B cell (primary cell): Measurements from ENCODE around the gene G6PD. TPM values are rescaled to one million over a fixed set of nuclear protein-coding genes. Genes with fewer than 3 reads are reported as not detected.

Source experiments
- ATAC-seq: fragments of 200-7000 bp; cut with Tn5 transposase; one replicate; pipeline ENCODE4 v1.10.0; 2021; ENCODE audit warnings: low read depth, mild to moderate bottlenecking, moderate number of reproducible peaks, moderate library complexity
- CTCF ChIA-PET: fragments of 350-600 bp; sonication (Branson Sonifier 250); formaldehyde crosslinking; loops from one replicate; lab custom pipeline; 2021; ENCODE audit warnings: antibody characterized with exemption, inconsistent platforms; lab: Charles Lee
- POLR2A ChIA-PET: fragments of 350-600 bp; sonication (Branson Sonifier 250); formaldehyde crosslinking; loops from one replicate; lab custom pipeline; 2021; ENCODE audit warnings: antibody characterized with exemption; lab: Charles Lee
- DNase-seq: peaks from one replicate; pipeline ENCODE4 v3.0.0; 2013
- H2AFZ ChIP-seq: 2 replicates; pipeline ENCODE4 v1.6.1; 2012; ENCODE audit warnings: mild to moderate bottlenecking, low read depth, low read length; ENCODE audit not compliant: insufficient read depth, poor library complexity, severe bottlenecking
- H3K27ac ChIP-seq, 2 donors: 1 replicate in 1 of 2; 2 replicates in 1 of 2; pipeline ENCODE4 v1.5.1; 2012 to 2013; ENCODE audit warnings: low read length in 2 of 2, mild to moderate bottlenecking in 2 of 2, moderate library complexity in 1 of 2
- H3K27me3 ChIP-seq, 4 experiments: fragments of 200-600 bp in 1 of 4; sonication (generic) in 1 of 4; replicated peaks in 1 of 4; 1 replicate in 2 of 4; 2 replicates in 2 of 4; pipeline versions ENCODE4 v1.6.1 to v1.7.0; 2013 to 2016; ENCODE audit warnings: low read length in 3 of 4, mild to moderate bottlenecking in 2 of 4, mixed read lengths in 1 of 4, moderate library complexity in 1 of 4; ENCODE audit not compliant: insufficient read depth in 4 of 4, control insufficient read depth in 3 of 4; ENCODE audit errors: control extremely low read depth in 1 of 4
- H3K36me3 ChIP-seq, 2 experiments: replicated peaks in 1 of 2; 1 replicate in 1 of 2; 2 replicates in 1 of 2; pipeline versions ENCODE4 v1.6.1 to v1.7.1; 2013; ENCODE audit warnings: low read length in 1 of 2; ENCODE audit not compliant: insufficient read depth in 2 of 2, control insufficient read depth in 1 of 2; ENCODE audit errors: control extremely low read depth in 1 of 2, extremely low read depth in 1 of 2
- H3K4me1 ChIP-seq, 2 donors: fragments of 200-600 bp in 1 of 2; sonication (generic) in 1 of 2; 1 replicate in 1 of 2; 2 replicates in 1 of 2; pipeline versions ENCODE4 v1.5.1 to v1.6.1; 2013 to 2017; ENCODE audit warnings: low read length in 2 of 2; ENCODE audit not compliant: control insufficient read depth in 2 of 2, insufficient read depth in 2 of 2
- H3K4me2 ChIP-seq: replicated peaks from 2 replicates; pipeline ENCODE3; 2012; ENCODE audit warnings: mild to moderate bottlenecking, low read depth, low read length; ENCODE audit not compliant: poor library complexity, severe bottlenecking
- H3K4me3 ChIP-seq, 5 experiments: fragments of 200-600 bp in 1 of 5; sonication (generic) in 1 of 5; 1 replicate in 3 of 5; 2 replicates in 2 of 5; pipeline versions ENCODE4 v1.5.1 to v1.7.0; 2011 to 2016; ENCODE audit warnings: low read length in 4 of 5, mild to moderate bottlenecking in 4 of 5, low read depth in 2 of 5, control low read depth in 1 of 5, moderate library complexity in 1 of 5; ENCODE audit not compliant: insufficient read depth in 1 of 5; ENCODE audit errors: control extremely low read depth in 1 of 5, extremely low read depth in 1 of 5
- H3K79me2 ChIP-seq: fragments of 200-600 bp; sonication (generic); one replicate; pipeline ENCODE4 v1.6.0; 2016; ENCODE audit warnings: low read length; ENCODE audit not compliant: control insufficient read depth, insufficient read depth
- H3K9ac ChIP-seq: fragments of 200-600 bp; sonication (generic); 2 replicates; pipeline ENCODE4 v1.6.1; 2017; ENCODE audit warnings: mild to moderate bottlenecking, low read length, moderate library complexity
- H3K9me3 ChIP-seq, 3 donors: one replicate each; pipeline versions ENCODE4 v1.6.1 to v1.7.1; 2013; ENCODE audit warnings: low read length in 2 of 3; ENCODE audit not compliant: control insufficient read depth in 2 of 3, insufficient read depth in 1 of 3; ENCODE audit errors: control extremely low read depth in 1 of 3
- H4K20me1 ChIP-seq: 2 replicates; pipeline ENCODE4 v1.6.0; 2012; ENCODE audit warnings: mild to moderate bottlenecking, low read length; ENCODE audit not compliant: insufficient read depth, control insufficient read depth, poor library complexity, severe bottlenecking
- H3K27ac Mint-ChIP-seq: one replicate; pipeline ENCODE4 v1.8.0; 2021; ENCODE audit warnings: mixed read lengths
- H3K27me3 Mint-ChIP-seq: one replicate; pipeline ENCODE4 v1.8.0; 2021; ENCODE audit warnings: mixed read lengths
- H3K4me1 Mint-ChIP-seq: one replicate; pipeline ENCODE4 v1.8.0; 2021; ENCODE audit warnings: mixed read lengths
- H3K4me3 Mint-ChIP-seq: one replicate; pipeline ENCODE4 v1.8.0; 2021; ENCODE audit warnings: mixed read lengths
- H3K9me3 Mint-ChIP-seq: one replicate; pipeline ENCODE4 v1.8.0; 2022; ENCODE audit warnings: mixed read lengths; ENCODE audit not compliant: insufficient read depth
- CTCF ChIP-seq: fragments of 200-600 bp; IDR thresholded peaks from one replicate; pipeline ENCODE4 v1.8.0; 2022; ENCODE audit warnings: antibody characterized with exemption, mild to moderate bottlenecking
- EZH2 ChIP-seq: IDR thresholded peaks from 2 replicates; pipeline ENCODE4 v1.6.1; 2012; ENCODE audit warnings: borderline replicate concordance, low read depth, mild to moderate bottlenecking, moderate library complexity, low read length; ENCODE audit not compliant: insufficient read depth, poor library complexity, severe bottlenecking
- WGBS: methylation state at CpG from one replicate; pipeline ENCODE4 v1.1.5; 2013; ENCODE audit warnings: missing lambda C conversion rate; ENCODE audit not compliant: insufficient coverage; 5-methylcytosine and 5-hydroxymethylcytosine counted together
- intact Hi-C: fragments of 100-400 bp; cut with micrococcal nuclease; formaldehyde crosslinking; loops from one replicate; pipeline ENCODE4 v1.10.0; 2022
- polyA plus RNA-seq: library from polyadenylated mRNA; depleted of rRNA; stranded (reverse); fragments of >200 nt; gene quantifications from 2 replicates; pipeline ENCODE4 v1.2.3, GENCODE V29; 2012
- total RNA-seq, 2 donors: library from RNA; stranded (reverse); fragments of 120-200 nt in 1 of 2; gene quantifications; 1 replicate in 1 of 2; 2 replicates in 1 of 2; pipeline versions ENCODE4 v1.2.3 to v1.2.4, GENCODE V29; 2013 to 2022

The G6PD gene
- total and polyA plus RNA-seq, 2 donors (not counting 1 experiment from before 2014, with no cell fraction given) = 61.2 to 64.4 TPM

- H3K27me3 ChIP-seq = no peaks in the 10 kb centered on the region
- H3K27ac ChIP-seq = no peak overlapping the region
- Mint-ChIP-seq H3K9me3 (no peaks in the 10 kb centered on the region), H3K4me1 (peaks cover 3% of the 10 kb centered on the region), H3K27me3 (no peaks in the 10 kb centered on the region), H3K27ac (no peak overlapping the region), H3K4me3 (no peak overlapping the region)
- H3K9ac ChIP-seq = no peak overlapping the region
- ATAC-seq (no peak), DNase-seq (no peak)
- intact Hi-C loops = no loop called here
- peaks cover 0 to 18% of the 10 kb centered on the region in 2 experiments for H3K36me3 ChIP-seq
- ChIA-PET POLR2A (no interaction called here), CTCF (no interaction called here)
- no peaks in the 10 kb centered on the region for H3K79me2 ChIP-seq
- H3K4me1 ChIP-seq = peaks cover 0 to 7% of the 10 kb centered on the region in 2 donors
- 95% methylated on average over 18 of the region's 37 CpGs for WGBS
- no peaks in the 10 kb centered on the region for H4K20me1 ChIP-seq
- H3K4me2 ChIP-seq = no peak overlapping the region
- H2AFZ ChIP-seq = no peak overlapping the region
- peaks cover 0 to 3% (median 0%) of the 10 kb centered on the region in 3 donors for H3K9me3 ChIP-seq
- TF ChIP-seq EZH2 (no peak), CTCF (no peak)
- no peak overlapping the region for H3K4me3 ChIP-seq
These were observed 39.9 kb downstream of the G6PD start for GRCh38 chrX:154506483-154507332.

- no peak overlapping the region for H3K27ac Mint-ChIP-seq
These were observed 40.9 kb downstream of the G6PD start for GRCh38 chrX:154505734-154506133.

More at GRCh38 chrX:154505734-154506133, 40.9 kb downstream of the G6PD start:
- H3K4me3 ChIP-seq = no peak overlapping the region
- intact Hi-C loops = no loop called here
- H3K27me3 ChIP-seq = no peaks in the 10 kb centered on the region
- H3K4me3 Mint-ChIP-seq = no peak overlapping the region
- H4K20me1 ChIP-seq = no peaks in the 10 kb centered on the region
- H3K4me2 ChIP-seq = no peak overlapping the region
- DNase-seq (no peak), ATAC-seq (no peak)
- no peaks in the 10 kb centered on the region for H3K4me1 ChIP-seq
- no peaks in the 10 kb centered on the region for H3K79me2 ChIP-seq
- H3K9me3 Mint-ChIP-seq = no peaks in the 10 kb centered on the region
- TF ChIP-seq EZH2 (no peak), CTCF (no peak)
- no peaks in the 10 kb centered on the region for H3K27me3 Mint-ChIP-seq
- no peak overlapping the region for H3K27ac ChIP-seq
- peaks cover 0 to 3% (median 0%) of the 10 kb centered on the region in 3 donors for H3K9me3 ChIP-seq
- H2AFZ ChIP-seq = no peak overlapping the region
- H3K9ac ChIP-seq = no peak overlapping the region
- CTCF ChIA-PET = no interaction called here
- H3K4me1 Mint-ChIP-seq = no peaks in the 10 kb centered on the region
- peaks cover 0 to 16% of the 10 kb centered on the region in 2 experiments for H3K36me3 ChIP-seq
- POLR2A ChIA-PET = no interaction called here
- 100% methylated on average over 3 of the region's 12 CpGs for WGBS
